Panc1 (cell line): Measurements from ENCODE around the gene ITLN1. TPM values are rescaled to one million over a fixed set of nuclear protein-coding genes. Genes with fewer than 3 reads are reported as not detected.
"Not testable (repeated sequence)": the region's sequence is repeated elsewhere in the genome, so short reads cannot be mapped to it uniquely, and the experiment has no call there.

Experiments
- ATAC-seq: fragments of 200-7000 bp; cut with Tn5 transposase; 2 replicates; pipeline ENCODE4 v1.9.1; 2020; ENCODE audit warnings: mild to moderate bottlenecking, moderate library complexity
- BruUV-seq: library from RNA; stranded (reverse); fragments of 400-500 nt; replicated peaks from 2 replicates; lab custom pipeline; 2021; lab: Mats Ljungman, UMichigan
- CTCF ChIA-PET: fragments of 300-600 bp; sonication (Branson Sonifier 250); formaldehyde crosslinking; loops from one replicate; lab custom pipeline; 2022; ENCODE audit warnings: antibody characterized with exemption; lab: Charles Lee
- POLR2A ChIA-PET: fragments of 300-600 bp; sonication (Branson Sonifier 250); formaldehyde crosslinking; loops from one replicate; lab custom pipeline; 2022; ENCODE audit warnings: antibody characterized with exemption; lab: Charles Lee
- DNase-seq: peaks from one replicate; pipeline ENCODE4 v3.0.0-alpha.2; 2010; ENCODE audit warnings: low read depth, low spot score
- H3K27ac ChIP-seq: 2 replicates; pipeline ENCODE4 v1.5.1; 2011; ENCODE audit warnings: mild to moderate bottlenecking, low read length, inconsistent platforms
- H3K27me3 ChIP-seq: fragments of 200-500 bp; sonication (Bioruptor generic); 2 replicates; pipeline ENCODE4 v1.6.0; 2014; ENCODE audit warnings: low read length, inconsistent platforms; ENCODE audit not compliant: control insufficient read depth, insufficient read depth
- H3K36me3 ChIP-seq: fragments of 200-500 bp; sonication (Bioruptor generic); 2 replicates; pipeline ENCODE4 v1.5.1; 2014; ENCODE audit warnings: inconsistent platforms, mild to moderate bottlenecking, low read length, moderate library complexity; ENCODE audit not compliant: control insufficient read depth, insufficient read depth
- H3K4me1 ChIP-seq: 2 replicates; pipeline ENCODE4 v1.5.1; 2011; ENCODE audit warnings: inconsistent platforms, mild to moderate bottlenecking, low read length, moderate library complexity; ENCODE audit not compliant: control insufficient read depth, insufficient read depth
- H3K4me3 ChIP-seq, 2 experiments: 2 replicates each; pipeline ENCODE4 v1.5.1; 2011 to 2012; ENCODE audit warnings: low read depth in 2 of 2, low read length in 2 of 2, mild to moderate bottlenecking in 2 of 2, inconsistent platforms in 1 of 2, moderate library complexity in 1 of 2
- H3K9me3 ChIP-seq: fragments of 200-500 bp; sonication (Bioruptor generic); 2 replicates; pipeline ENCODE4 v1.5.1; 2014; ENCODE audit warnings: low read depth, mild to moderate bottlenecking, inconsistent platforms, low read length, moderate library complexity; ENCODE audit not compliant: control insufficient read depth, insufficient read depth
- POLR2AphosphoS5 ChIP-seq: IDR thresholded peaks from 2 replicates; pipeline ENCODE4 v1.6.1; 2012; ENCODE audit warnings: mild to moderate bottlenecking, low read depth, low read length, moderate library complexity
- SIN3A ChIP-seq: IDR thresholded peaks from 2 replicates; pipeline ENCODE4 v1.6.1; 2012; ENCODE audit warnings: low read depth, mild to moderate bottlenecking, low read length, moderate library complexity, borderline replicate concordance; ENCODE audit not compliant: insufficient read depth
- TCF7L2 ChIP-seq: IDR thresholded peaks from 2 replicates; pipeline ENCODE4 v1.6.1; 2011; ENCODE audit warnings: mild to moderate bottlenecking, low read depth, low read length, inconsistent platforms
- in situ Hi-C: cut with HindIII; loops from 2 replicates; pipeline ENCODE4 v1.10.0; 2016; ENCODE audit warnings: low sequenced_read_pairs, low pct_unique_long_range_greater_than_20kb
- intact Hi-C: fragments of 100-400 bp; cut with micrococcal nuclease; formaldehyde crosslinking; loops from one replicate; pipeline ENCODE4 v1.10.0; 2022; ENCODE audit not compliant: unreplicated experiment
- total RNA-seq: library from RNA; stranded (reverse); gene quantifications from one replicate; pipeline ENCODE4 v1.2.1, GENCODE V29; 2021; ENCODE audit not compliant: unreplicated experiment
- TF ChIP-seq, protein P1 (sequence below): fragments of 450-650 bp; IDR thresholded peaks from 2 replicates; pipeline ENCODE4 v1.5.1; 2017; ENCODE audit warnings: mild to moderate bottlenecking
- TF ChIP-seq, protein P2 (sequence below), 2 experiments: IDR thresholded peaks; 2 replicates each; pipeline ENCODE4 v1.6.1; 2011 to 2012; ENCODE audit warnings: low read depth in 2 of 2, control low read depth in 1 of 2, low read length in 1 of 2, mild to moderate bottlenecking in 1 of 2, moderate library complexity in 1 of 2; ENCODE audit not compliant: insufficient read depth in 1 of 2

The ITLN1 gene
- total RNA-seq, 1 experiment from 2014 or later: not detected

DNA sequence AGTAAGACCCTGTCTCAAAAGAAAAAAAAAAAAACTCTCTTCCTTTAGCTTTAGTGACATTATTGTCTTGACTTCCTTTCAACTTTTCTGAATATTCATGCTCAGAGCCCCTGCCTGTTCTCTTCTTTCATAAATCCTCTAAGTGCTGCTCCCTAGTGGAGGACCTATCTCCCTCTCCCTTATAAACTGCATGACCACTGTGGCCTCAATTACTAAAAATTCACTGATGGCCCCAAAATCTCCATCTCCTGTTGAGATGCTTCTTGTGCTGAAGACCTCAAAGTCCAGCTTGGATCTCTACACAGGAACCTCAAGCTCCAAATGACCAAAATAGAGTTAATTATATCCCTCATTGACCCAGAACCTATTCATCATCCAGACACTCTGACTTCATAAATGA is 7.8 kb downstream of the ITLN1 start:
- intact Hi-C loops: no loop called here
- Histone ChIP-seq H3K27ac (no peak overlapping the region), H3K9me3 (no peaks in the 10 kb centered on the region), H3K4me3 (no peak overlapping the region), H3K27me3 (0 out of 2 replicates have a peak, but pooled peaks cover 2% of the 10 kb centered on the region), H3K36me3 (no peaks in the 10 kb centered on the region), H3K4me1 (no peaks in the 10 kb centered on the region)
- BruUV-seq: no TSS peak
- in situ Hi-C loops: no loop called here
- CTCF ChIA-PET: interaction anchor here (0.7 kb wide), 1 partner anchor 14 kb away, joined by 3 read pairs; the partner anchor contains the start of gene CD244
- no peak for ATAC-seq
- POLR2A ChIA-PET: no interaction called here
- no peak for DNase-seq
- TF ChIP-seq, protein P1, sequence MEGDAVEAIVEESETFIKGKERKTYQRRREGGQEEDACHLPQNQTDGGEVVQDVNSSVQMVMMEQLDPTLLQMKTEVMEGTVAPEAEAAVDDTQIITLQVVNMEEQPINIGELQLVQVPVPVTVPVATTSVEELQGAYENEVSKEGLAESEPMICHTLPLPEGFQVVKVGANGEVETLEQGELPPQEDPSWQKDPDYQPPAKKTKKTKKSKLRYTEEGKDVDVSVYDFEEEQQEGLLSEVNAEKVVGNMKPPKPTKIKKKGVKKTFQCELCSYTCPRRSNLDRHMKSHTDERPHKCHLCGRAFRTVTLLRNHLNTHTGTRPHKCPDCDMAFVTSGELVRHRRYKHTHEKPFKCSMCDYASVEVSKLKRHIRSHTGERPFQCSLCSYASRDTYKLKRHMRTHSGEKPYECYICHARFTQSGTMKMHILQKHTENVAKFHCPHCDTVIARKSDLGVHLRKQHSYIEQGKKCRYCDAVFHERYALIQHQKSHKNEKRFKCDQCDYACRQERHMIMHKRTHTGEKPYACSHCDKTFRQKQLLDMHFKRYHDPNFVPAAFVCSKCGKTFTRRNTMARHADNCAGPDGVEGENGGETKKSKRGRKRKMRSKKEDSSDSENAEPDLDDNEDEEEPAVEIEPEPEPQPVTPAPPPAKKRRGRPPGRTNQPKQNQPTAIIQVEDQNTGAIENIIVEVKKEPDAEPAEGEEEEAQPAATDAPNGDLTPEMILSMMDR: 0 out of 2 replicates have a peak, but pooled peaks have one; percentile 20
- TF ChIP-seq SIN3A: no peak

DNA sequence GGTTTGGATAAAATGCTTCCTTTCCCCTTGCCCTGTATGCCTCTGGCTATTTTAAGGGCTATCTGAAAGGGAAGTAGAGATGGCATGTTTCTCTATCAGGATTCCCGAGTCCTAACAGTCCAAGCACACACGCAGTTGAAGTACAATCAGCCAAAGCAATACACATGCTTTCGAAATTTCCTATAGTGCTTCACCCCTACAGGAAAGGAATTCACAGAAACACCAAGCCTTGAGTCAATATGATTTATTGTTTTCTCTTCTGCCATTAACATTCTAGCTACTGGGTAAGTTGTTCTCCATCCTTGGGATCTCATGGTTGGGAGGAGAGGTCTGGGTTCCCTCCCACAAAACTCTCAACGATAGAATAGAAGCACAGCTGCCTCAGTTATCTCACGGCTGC is 8.7 kb downstream of the ITLN1 start:
- ATAC-seq (no peak), DNase-seq (no peak)
- BruUV-seq: no TSS peak
- CTCF ChIA-PET: interaction anchor here (0.7 kb wide), 1 partner anchor 13 kb away, joined by 3 read pairs; the partner anchor contains the start of gene CD244
- Histone ChIP-seq H3K4me1 (no peaks in the 10 kb centered on the region), H3K4me3 (no peak overlapping the region), H3K36me3 (no peaks in the 10 kb centered on the region), H3K27me3 (0 out of 2 replicates have a peak, but pooled peaks cover 2% of the 10 kb centered on the region), H3K9me3 (no peaks in the 10 kb centered on the region), H3K27ac (no peak overlapping the region)
- TF ChIP-seq, protein P1: no peak
- TF ChIP-seq, protein P2, sequence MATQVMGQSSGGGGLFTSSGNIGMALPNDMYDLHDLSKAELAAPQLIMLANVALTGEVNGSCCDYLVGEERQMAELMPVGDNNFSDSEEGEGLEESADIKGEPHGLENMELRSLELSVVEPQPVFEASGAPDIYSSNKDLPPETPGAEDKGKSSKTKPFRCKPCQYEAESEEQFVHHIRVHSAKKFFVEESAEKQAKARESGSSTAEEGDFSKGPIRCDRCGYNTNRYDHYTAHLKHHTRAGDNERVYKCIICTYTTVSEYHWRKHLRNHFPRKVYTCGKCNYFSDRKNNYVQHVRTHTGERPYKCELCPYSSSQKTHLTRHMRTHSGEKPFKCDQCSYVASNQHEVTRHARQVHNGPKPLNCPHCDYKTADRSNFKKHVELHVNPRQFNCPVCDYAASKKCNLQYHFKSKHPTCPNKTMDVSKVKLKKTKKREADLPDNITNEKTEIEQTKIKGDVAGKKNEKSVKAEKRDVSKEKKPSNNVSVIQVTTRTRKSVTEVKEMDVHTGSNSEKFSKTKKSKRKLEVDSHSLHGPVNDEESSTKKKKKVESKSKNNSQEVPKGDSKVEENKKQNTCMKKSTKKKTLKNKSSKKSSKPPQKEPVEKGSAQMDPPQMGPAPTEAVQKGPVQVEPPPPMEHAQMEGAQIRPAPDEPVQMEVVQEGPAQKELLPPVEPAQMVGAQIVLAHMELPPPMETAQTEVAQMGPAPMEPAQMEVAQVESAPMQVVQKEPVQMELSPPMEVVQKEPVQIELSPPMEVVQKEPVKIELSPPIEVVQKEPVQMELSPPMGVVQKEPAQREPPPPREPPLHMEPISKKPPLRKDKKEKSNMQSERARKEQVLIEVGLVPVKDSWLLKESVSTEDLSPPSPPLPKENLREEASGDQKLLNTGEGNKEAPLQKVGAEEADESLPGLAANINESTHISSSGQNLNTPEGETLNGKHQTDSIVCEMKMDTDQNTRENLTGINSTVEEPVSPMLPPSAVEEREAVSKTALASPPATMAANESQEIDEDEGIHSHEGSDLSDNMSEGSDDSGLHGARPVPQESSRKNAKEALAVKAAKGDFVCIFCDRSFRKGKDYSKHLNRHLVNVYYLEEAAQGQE (IDR thresholded peaks at IDR 0.05; ENCODE audit: insufficient read depth in 1 of 2, low read depth in 2 of 2, low read length in 1 of 2): no peak
- TF ChIP-seq TCF7L2 (no peak), POLR2AphosphoS5 (no peak), SIN3A (no peak)
- intact Hi-C loops: no loop called here
- in situ Hi-C loops: no loop called here
- POLR2A ChIA-PET: no interaction called here

DNA sequence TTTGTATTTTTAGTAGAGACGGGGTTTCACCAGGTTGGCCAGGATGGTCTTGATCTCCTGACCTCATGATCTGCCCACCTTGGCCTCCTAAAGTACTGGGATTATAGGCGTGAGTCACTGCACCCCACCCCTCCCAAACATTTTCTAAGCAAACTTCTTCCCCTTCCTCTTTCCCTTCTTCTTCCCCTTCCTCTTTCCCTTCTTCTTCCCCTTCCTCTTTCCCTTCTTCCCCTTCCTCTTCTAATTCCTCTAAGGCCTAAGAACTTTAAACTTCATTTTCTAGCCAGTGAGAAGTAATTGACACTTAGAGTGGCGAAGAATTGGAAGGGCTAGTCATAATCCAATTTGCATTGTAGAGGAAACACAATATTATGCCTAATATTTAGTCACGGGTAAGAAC is 9.4 kb downstream of the ITLN1 start:
- BruUV-seq, intact Hi-C loops, H3K4me1 ChIP-seq, H3K27ac ChIP-seq, in situ Hi-C loops, H3K9me3 ChIP-seq, ATAC-seq, H3K4me3 ChIP-seq, H3K27me3 ChIP-seq, DNase-seq, POLR2A ChIA-PET, CTCF ChIA-PET, H3K36me3 ChIP-seq: not testable (repeated sequence)
